Left colon (tissue), 2 donors: ENCODE data around the gene PARS2. TPM values are rescaled to one million over a fixed set of nuclear protein-coding genes. Genes with fewer than 3 reads are reported as not detected.

Experiments used
- ATAC-seq: fragments of 200-7000 bp; cut with Tn5 transposase; one replicate; pipeline ENCODE4 v1.9.1; 2020; ENCODE audit warnings: mild to moderate bottlenecking, moderate library complexity
- DNase-seq, 2 donors: peaks; one replicate each; pipeline ENCODE4 v3.0.0-alpha.2; 2020
- intact Hi-C, 2 donors: fragments of 100-400 bp; cut with DNase I in 1 of 2; cut with micrococcal nuclease in 1 of 2; formaldehyde crosslinking; loops; one replicate each; pipeline versions ENCODE4 v1.11.2 to v1.14.0; 2022; cut with DNase I, micrococcal nuclease
- total RNA-seq, 2 donors: library from RNA; stranded (reverse); fragmentation: NEBNext Ultra II Directional; extraction: Animal tissue kit (Norgen Biotek cat#: 25700); gene quantifications; one replicate each; pipeline ENCODE4 v1.2.1, GENCODE V29; 2021
- donor health status: DM: no; HTN: no; CAD: no.
- donor health status: DM: yes; HTN: yes; CAD: no.

PARS2 gene
- total RNA-seq, 2 donors from 2014 or later, result 9.3 to 11.3 TPM

DNA sequence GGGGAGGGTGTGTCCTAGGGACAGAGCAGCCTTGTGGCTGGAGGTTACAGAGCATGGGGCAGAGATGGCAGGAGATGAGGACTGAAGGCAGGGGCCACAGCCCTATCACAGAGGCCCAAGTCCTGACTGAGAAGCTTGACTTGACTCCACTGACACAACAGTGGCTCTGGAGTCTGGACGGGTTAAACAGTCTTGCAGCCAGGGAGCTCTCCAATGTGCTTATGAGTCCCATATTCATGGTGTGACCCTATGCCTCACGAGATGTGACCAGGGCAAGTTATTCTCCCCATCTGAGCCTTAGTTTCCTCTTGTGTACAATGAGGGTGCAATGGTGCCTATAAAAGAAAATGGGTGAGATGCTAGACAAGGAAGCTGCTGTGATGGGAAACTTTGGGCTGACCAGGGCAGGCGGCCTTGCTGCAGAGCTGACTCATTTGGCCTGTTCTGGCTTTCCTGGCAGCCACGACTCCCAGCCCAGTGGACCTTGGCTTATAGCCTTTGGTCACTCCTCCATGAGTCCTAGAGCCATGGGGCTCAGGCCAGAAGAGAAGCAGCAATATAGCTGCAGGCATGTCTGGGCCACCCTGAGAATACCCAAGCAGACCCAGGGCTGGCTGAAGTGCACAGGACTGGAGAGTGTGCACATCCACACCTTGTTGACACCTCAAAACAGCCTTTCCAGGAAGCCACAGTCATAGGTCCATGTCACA, 39.6 kb upstream of the PARS2 start:
- ATAC-seq (peak; percentile 35), DNase-seq (peak in 1 of 2 donors; percentile 67)
- intact Hi-C loops, result loop anchor here in 1 of 2 donors (5.0 kb wide), 1 partner anchor 132 kb away; no protein-coding TSS in a partner anchor

DNA sequence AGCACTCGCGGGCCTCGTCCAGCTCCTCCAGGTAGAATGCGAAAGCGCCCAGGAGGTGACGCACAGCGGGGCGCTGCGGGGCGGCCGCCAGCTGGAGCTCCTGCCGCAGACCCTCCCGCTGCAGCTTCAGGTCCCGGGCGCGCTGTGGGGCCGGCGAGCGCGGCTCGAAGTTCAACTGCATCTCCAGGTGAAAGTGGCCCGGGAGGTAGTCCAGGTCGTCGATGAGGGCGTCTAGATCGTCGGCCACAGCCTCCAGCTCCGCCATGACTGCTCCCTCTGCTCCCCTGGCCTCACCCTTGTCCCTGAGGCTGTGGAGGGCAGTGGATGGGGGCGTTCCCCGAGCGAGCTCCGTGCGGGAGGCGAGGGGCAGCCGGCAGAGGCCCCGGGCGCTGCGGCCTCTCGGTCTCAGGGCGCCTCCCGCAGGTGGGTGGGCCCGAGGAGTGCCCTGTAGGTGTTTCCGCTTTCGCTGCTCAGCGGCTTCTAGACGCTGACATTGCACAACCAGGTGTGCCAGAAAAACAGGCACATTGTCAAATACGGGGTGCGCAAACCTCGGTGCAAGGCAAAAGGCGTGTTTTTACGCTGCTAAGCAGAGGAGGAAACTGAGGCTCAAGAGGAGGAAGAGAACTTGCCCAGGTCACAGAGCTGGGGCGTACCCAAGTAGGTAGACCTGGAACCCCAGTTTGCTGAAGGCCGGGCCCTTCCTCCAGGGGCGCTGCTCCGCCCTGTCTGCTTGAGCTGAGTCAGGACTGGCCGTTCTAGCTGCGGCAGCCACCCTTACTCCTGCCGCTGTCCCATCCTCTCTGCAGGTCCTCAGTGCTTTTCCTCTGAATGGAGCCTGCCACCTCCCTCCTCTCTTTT, 36.8 kb upstream of the PARS2 start, which contains the start of gene TTC22:
Gene TTC22, minus strand, starts transcription at position 425 of the 861 bp plus-strand sequence. Its CDS starts 160 bp downstream, at position 265.
- ATAC-seq (peak; percentile 64), DNase-seq (peak; percentile 86)
- intact Hi-C loops, result loop anchor here in 1 of 2 donors (5.0 kb wide), 1 partner anchor 129 kb away; no protein-coding TSS in a partner anchor

DNA sequence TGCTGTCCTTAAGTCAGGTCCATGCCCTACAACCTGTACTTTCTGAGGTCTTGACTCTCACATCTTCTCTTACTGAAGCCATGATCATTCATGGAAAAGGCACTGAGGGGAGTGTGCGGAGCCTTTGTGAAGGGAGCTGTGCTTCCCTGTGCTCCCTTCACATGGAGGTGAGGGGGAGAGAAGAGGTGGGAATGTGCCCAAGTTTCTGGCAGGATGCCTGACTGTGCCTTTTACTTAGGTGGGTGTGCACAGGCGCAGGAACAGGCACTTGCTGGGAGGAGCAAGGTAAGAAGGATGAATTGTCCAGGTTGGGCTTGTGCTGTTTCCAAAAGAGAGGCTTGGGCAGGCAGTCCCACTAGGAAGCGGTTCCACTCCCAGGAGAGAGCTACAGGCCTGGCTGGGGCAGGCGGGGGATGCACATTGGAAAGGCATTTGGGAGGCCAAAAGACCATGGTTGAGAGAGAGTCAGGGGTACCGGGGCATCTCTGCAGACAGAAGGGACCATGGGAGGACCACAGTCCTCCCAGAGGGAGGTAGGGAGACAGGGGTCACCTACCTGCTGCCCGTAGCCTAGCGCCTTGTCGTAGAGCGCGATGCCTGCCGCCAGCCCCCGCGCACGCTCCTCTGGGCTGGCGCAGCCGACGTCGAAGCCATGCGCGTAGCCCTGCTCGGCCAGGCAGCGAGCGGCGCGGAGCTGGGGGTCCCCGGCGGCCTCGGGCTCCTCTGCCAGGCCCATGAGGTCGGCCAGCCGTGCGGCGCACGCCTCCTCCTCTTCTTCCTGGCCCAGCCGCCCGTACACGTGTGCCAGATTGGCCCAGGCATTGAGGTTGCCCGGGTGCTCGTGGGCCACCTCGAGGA, 35.9 kb upstream of the PARS2 start:
- ATAC-seq (peak; percentile 7), DNase-seq (peak in 1 of 2 donors; percentile 36)
- intact Hi-C loops, result loop anchor here in 1 of 2 donors (5.0 kb wide), 1 partner anchor 128 kb away; no protein-coding TSS in a partner anchor

DNA sequence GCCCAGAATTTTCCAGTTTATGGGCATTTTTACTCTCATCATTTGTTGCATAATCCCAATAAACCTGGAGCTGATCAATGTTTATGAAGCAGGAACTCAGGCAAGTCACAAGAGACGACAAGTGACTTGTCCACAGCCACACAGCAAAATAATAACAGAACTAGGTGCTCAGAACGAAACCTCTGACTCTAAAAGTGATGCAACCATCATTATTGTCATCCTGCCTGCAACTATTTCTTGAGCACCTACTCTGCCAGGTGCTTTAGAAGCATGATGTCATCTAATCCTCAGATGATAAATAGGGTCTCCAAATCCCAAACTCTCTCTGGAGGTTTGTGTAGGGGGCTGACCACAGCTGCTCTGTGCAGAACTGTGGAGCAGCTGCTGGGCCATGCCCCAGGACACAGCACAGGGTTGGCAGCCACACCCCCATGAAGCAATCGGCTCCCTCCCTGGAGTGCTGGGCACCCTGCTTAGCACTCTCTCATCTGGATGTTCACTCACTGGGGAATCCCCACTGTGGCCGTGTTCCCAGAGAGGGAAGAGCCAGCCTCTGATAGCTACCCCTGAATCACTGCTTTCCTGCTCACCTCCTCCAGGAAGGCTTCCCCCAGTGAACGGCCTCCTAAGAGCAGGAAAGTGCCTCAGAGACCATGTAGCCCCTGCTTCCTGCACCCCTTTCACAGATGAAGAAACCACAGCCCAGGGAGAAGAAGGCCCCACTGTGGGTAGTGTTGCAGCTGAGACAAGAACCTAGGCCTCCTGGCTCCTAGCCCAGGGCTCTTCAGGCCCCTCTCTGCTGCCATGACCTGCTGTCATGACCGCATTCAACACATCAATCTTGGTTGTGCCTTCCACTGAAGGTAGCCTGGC, 34.7 kb upstream of the PARS2 start:
- peak; percentile 66 to 79 for DNase-seq
- intact Hi-C loops, result no loop called here
- ATAC-seq, result peak; percentile 24

DNA sequence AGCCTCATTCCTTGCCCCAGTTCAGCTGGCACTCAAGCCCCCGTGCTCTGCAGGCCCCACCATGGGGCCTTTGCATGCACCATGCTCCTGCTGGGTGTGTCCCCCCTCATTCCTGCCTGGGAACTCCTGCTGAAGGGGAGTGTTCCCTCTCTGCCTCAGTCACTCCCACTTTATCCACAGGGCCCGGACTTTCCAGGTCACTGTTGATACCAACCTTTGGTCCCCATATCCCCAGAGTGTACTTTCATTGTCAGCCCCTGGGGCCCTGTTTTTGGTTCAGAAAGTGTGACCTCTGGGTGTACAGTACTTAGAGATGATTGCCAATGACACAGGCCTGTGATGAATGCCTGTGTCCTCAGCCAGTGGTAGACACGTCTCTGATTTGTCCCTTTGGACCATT, 33.9 kb upstream of the PARS2 start:
- ATAC-seq (peak; percentile 32), DNase-seq (peak; percentile 53 to 78)
- intact Hi-C loops, result no loop called here

DNA sequence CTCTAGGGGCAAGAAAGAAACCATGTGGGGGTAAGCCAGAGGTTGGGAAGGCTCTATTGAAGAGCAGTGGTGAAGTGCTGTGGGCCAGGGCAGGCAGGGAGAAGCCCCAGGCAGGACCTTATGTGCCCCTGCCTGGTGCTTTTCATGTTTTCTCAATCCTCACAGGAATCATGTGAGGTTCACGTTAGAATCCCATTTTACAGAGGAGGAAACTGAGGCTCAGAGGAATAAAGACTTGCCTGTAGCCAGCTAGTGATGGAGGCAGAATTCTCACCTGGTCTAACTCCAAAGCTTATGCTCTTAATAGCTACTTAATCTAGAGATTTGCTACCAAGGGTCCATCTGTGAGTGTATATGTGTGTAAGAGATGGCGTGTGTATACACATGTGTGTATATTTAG, 32.6 kb upstream of the PARS2 start:
- ATAC-seq (no peak), DNase-seq (no peak)
- intact Hi-C loops, result no loop called here

DNA sequence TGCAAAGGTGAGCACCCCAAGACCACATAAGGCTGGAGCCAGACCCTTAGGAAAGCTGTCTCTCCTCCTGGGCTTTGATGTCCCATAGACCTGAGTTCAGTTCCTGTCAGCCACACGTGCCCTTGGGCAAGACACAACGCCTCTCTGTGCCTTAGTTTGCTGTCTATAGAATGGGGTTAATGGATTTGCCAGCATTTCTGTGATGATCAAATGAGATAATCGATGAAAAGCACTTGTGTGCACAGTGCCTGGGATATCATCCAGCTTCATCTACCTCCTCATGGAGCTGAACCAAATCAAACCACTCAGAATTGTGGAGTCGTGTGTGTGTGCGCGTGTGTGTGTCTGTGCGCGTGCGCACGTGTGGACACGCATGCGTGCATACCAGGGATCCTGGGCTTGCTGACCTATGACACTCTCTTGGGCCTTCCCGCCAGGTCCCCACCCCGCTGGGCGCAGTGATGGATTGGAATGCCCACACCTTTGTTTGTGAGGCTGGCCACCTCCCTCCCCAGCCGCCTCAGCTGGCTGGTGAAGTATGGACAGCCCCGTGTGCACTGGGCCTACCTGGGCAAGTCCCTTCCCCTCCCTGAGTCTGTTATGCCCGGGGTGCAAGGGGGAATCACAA, 31.6 kb upstream of the PARS2 start:
- intact Hi-C loops, result no loop called here
- DNase-seq (peak; percentile 88 to 93), ATAC-seq (peak; percentile 61)

DNA sequence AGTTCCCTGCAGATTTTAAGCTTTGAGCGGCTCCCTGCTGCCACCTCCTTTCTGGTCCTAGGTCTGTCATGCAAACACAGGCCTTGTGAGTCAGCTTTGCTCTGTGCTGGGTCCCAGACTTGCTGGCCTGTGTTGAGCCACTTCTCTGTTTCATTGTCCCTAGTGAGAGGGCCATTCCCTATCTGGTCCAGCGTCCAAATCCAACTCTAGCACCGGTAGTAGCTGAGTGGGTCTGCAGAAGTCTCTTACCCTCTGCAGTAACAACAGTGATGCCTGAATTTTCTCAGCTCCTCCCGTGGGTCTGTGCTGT, 31.0 kb upstream of the PARS2 start:
- ATAC-seq, result no peak
- no peak for DNase-seq
- intact Hi-C loops, result no loop called here

DNA sequence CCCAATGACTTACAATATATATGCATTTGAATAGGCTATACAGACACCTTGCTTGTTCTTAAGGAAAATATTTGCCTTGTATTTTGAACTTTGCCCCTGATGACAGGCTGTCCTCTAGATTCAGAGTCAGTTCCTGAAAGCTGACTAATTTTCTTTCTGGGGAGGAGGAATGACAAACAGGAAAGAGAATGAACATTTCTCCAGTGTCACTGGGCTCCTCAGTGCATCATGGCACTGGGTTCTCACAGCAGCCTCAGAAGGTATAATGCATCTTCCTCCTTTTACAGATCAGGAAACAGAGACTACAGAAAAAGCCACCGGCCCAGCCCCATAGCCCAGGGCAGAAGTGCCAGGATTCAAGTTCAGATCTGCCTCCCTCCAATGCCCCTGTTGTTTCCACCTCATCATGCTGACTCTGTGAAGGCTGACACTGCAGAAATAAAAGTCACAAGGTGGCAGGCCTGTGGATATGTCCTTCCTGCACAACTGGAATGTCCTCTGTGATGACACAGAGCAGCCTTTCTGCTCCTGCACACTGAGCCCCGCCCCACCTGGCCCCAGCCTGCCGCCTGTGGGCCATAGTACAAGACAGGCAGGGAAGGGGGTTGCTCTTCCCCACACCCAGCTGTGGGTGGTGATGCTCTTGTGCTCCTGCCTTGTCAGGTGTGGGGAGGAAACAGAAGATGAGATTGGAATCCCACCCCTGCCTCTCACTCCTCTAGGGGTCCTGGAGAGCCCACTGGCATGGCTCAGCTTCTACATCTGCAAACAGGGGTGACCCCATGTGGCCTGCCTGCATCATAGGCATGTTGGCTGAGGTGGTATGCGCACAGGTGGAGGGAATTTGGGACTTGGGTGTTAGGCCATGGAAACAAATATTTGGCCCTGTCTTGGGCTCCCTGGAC, 30.4 kb upstream of the PARS2 start:
- ATAC-seq, result peak; percentile 64

DNA sequence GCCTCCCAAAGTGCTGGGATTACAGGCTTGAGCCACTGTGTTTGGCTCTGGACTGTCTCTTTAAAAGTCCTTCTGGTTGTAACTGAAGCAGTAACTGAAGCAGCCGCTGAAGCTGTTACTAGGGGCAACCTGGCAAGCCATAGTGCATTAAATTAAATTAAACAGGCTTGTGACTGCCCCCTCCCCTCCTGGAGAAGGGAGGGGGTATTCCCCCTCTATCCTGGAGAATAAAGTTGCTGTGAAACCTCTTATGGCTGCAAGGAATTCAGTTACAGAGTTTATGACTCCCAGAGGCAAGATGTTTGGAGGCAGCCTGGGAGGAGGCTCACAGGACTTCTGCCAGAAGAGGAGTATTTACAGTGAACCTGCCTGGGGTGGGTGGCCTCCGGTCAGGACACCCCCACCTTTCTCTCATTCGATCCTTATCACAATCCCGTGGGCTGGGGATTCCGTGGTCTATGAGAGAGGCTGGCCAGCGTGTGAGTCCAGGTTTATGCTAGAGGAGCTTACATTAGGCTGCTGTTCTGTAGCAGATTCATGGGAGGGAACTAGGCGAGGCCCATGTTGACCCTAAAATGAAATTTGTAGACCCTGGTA, 28.5 kb upstream of the PARS2 start:
- DNase-seq, result no peak

More for the DNA sequence above, 30.4 kb upstream of the PARS2 start:
- DNase-seq, result peak; percentile 82 to 89
- intact Hi-C loops, result no loop called here

DNA sequence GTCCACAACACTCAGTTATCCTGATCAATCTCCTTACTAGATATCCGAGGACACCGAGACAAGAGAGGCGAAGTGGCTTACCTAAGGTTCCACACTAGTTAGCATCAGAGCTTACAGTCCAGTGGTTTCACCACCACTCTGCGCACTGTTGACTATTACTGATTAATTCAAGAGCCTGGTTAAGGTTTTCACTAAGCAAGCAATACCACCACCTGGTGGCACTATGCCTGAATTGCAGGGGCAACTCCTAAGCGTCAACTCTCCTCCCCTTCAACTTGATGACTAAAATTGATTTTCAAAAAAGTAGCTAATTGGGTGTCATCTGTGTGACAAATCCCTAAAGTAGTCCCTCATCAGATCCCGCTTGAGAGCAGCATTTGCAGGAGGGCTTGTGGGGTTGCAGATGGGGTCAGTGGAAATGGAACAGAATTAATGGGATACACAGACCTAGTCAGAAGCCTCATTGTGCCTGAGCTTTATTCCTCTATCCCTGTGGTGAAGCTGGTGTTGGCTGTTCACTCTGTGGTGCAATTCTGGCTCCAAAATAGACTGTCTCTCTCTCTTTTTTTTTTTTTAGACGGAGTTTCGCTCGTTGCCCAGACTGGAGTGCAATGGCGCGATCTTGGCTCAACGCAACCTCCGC, 27.7 kb upstream of the PARS2 start:
- DNase-seq (peak in 1 of 2 donors; percentile 56), ATAC-seq (no peak)
- intact Hi-C loops, result no loop called here

More for the DNA sequence above, 28.5 kb upstream of the PARS2 start:
- no peak for ATAC-seq
- intact Hi-C loops, result no loop called here

DNA sequence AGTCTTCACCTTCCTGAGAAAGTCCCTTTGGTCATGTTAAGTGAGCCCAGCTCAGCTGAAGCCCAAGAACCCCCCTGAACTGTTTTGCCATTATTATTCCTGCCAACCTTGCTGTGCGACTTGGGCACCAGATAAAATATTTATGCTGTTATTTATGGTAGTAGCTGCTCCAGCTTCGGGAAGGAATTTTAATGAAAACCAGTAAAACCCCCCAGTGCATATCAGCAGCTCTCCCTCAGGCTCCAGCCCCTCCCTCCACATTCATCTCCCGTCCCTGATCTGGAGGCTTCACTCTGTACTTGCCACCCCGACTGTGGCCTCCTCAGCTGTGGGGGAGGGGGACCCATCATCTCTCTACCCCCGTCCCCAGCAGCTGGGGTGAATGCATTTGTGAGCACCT, 24.1 kb upstream of the PARS2 start:
- ATAC-seq (no peak), DNase-seq (no peak)
- intact Hi-C loops, result no loop called here

DNA sequence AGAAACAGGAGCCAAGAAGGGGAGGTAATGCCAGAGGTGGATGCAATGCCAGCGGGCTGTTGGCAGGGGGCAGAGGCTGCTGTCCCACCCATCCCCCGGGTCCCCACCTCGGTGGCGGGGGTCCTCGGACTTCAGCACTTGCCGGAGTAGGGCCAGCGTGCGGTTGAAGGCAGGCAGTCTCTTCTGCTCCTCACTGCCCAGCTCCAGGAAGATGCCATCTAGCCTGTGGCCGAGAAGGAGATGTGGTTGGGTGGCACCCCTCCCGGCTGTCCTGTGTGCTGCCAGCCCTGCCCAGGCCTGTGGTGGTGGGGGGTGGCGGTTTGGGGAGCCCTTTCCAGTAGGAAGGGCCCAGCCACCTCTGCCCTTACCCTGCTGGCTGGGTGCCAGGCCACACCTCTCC, 23.3 kb upstream of the PARS2 start:
- DNase-seq, result no peak
- ATAC-seq, result no peak
- intact Hi-C loops, result no loop called here

DNA sequence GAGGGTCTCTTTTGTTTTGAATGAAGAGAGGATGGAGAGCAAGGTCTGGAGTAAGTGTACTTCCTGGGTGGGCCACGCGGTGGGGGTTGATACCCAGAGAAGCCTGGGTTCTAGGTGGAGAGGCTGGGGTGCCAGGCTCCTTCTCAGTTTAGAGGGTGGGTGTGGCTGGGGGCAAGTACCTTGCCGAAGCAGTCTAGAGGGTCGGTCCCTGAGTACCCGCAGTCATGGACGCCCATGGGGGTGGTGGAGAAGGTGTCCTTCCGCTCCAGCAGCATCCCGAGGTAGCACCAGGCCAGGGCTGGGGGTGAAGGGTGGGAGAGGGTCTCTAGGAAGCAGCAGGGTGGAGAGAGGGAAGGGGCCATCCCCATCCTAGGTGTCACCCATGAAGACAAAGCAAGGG, 22.5 kb upstream of the PARS2 start:
- ATAC-seq, result no peak
- no peak for DNase-seq
- intact Hi-C loops, result no loop called here

DNA sequence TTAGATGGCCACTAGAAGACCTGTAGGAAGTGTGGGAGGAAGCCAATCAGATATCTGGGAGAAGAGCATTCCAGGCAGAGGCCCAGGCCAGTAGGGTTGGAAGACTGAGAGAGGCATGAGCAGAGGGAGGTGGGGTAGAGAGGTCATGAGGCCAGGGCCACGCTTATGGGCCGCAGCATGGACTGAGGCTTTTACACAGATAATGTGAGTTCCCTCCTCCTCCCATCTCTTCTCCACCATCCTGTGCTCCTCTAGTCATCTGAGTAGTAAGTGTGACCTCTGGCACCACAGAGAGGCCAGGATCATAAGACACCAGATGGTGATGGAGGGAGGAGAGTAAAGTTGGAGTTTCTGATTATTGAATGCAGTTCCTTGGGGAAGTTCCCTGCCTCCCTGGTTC, 19.7 kb upstream of the PARS2 start:
- DNase-seq, result no peak
- intact Hi-C loops, result no loop called here
- ATAC-seq, result no peak

DNA sequence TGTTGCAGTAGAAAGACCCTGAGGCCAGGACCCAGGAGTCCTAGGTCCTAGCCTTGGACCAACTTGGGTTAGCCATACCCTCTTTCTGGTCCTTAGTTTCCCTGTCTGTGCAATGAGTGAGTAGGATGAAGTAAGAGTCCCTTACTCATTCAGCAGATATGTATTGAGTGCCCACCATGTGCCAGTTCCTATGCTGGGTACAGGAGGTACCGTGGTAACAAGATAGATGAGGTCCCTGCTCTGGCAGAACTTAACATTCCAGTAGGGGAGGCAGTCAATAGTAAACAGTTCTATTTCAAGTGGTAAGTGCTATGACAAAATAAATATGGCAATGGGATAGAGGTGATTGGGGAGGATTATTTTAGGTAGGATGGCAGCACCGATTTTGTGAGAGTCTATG, 18.3 kb upstream of the PARS2 start:
- ATAC-seq (no peak), DNase-seq (no peak)
- intact Hi-C loops, result no loop called here
